ENCODE data around the gene DLGAP5. TPM values are rescaled to one million over a fixed set of nuclear protein-coding genes. Genes with fewer than 3 reads are reported as not detected.

Gene DLGAP5
- total RNA-seq, 1 experiment from 2014 or later, result 72.8 TPM

GRCh38 chr14:55206175-55206693, 14.8 kb upstream of the DLGAP5 start:
- DNase-seq (ENCODE audit: low read depth, low spot score) (no peak), ATAC-seq (no peak)
- H3K4me2 ChIP-seq (ENCODE audit: low read length), result no peak overlapping the region
- no peaks in the 10 kb centered on the region for H3K36me3 ChIP-seq (ENCODE audit: control insufficient read depth in 1 of 2, insufficient read depth in 2 of 2, low read length in 2 of 2)
- RAD21 ChIA-PET (ENCODE audit: low non-redundant PET in 1 of 2, low total read pairs in 2 of 2, uncharacterized antibody in 2 of 2, unreplicated experiment in 2 of 2), result no interaction called here
- no peak overlapping the region for H3K4me3 ChIP-seq (replicated peaks in 1 of 2; ENCODE audit: low read depth in 1 of 2, low read length in 2 of 2)
- H3K9me2 ChIP-seq (ENCODE audit: insufficient read depth), result no peaks in the 10 kb centered on the region
- H3K27ac ChIP-seq (ENCODE audit: low read depth, low read length), result no peak overlapping the region
- H3K79me2 ChIP-seq (ENCODE audit: insufficient read depth, low read length), result no peaks in the 10 kb centered on the region
- no TSS peak for BruUV-seq (replicated peaks)
- CTCF ChIA-PET, result no interaction called here
- intact Hi-C loops (cut with micrococcal nuclease), result no loop called here
- H3K9ac ChIP-seq (ENCODE audit: low read length), result no peak overlapping the region
- H3K9me3 ChIP-seq (ENCODE audit: control insufficient read depth in 1 of 2, insufficient read depth in 1 of 2, low read depth in 1 of 2, low read length in 2 of 2), result no peaks in the 10 kb centered on the region
- no peak for TF ChIP-seq RAD21 (IDR thresholded peaks at IDR 0.05; ENCODE audit: low read depth)
- TF ChIP-seq MAX (IDR thresholded peaks at IDR 0.05), result no peak
- TF ChIP-seq CTCF (IDR thresholded peaks at IDR 0.05 in 2 of 3, conservative IDR thresholded peaks at IDR 0.05 in 1 of 3; ENCODE audit: borderline replicate concordance in 1 of 3, insufficient read depth in 1 of 3, low read depth in 2 of 3, low read length in 2 of 3), result no peak
- TF ChIP-seq, protein P1, sequence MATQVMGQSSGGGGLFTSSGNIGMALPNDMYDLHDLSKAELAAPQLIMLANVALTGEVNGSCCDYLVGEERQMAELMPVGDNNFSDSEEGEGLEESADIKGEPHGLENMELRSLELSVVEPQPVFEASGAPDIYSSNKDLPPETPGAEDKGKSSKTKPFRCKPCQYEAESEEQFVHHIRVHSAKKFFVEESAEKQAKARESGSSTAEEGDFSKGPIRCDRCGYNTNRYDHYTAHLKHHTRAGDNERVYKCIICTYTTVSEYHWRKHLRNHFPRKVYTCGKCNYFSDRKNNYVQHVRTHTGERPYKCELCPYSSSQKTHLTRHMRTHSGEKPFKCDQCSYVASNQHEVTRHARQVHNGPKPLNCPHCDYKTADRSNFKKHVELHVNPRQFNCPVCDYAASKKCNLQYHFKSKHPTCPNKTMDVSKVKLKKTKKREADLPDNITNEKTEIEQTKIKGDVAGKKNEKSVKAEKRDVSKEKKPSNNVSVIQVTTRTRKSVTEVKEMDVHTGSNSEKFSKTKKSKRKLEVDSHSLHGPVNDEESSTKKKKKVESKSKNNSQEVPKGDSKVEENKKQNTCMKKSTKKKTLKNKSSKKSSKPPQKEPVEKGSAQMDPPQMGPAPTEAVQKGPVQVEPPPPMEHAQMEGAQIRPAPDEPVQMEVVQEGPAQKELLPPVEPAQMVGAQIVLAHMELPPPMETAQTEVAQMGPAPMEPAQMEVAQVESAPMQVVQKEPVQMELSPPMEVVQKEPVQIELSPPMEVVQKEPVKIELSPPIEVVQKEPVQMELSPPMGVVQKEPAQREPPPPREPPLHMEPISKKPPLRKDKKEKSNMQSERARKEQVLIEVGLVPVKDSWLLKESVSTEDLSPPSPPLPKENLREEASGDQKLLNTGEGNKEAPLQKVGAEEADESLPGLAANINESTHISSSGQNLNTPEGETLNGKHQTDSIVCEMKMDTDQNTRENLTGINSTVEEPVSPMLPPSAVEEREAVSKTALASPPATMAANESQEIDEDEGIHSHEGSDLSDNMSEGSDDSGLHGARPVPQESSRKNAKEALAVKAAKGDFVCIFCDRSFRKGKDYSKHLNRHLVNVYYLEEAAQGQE (IDR thresholded peaks at IDR 0.05; ENCODE audit: low read depth), result no peak
- TF ChIP-seq FOSL1 (IDR thresholded peaks at IDR 0.05; ENCODE audit: low read depth), result no peak
- H4K20me1 ChIP-seq (ENCODE audit: insufficient read depth), result no peaks in the 10 kb centered on the region
- H3K4me1 ChIP-seq (ENCODE audit: control insufficient read depth in 1 of 2, insufficient read depth in 2 of 2, low read length in 2 of 2), result no peaks in the 10 kb centered on the region
- H2AFZ ChIP-seq (ENCODE audit: low read depth, low read length, poor library complexity, severe bottlenecking), result no peak overlapping the region
- no peaks in the 10 kb centered on the region for H3K27me3 ChIP-seq (ENCODE audit: insufficient read depth, low read length)
- POLR2A ChIA-PET, result no interaction called here
